ENCODE data around the gene ACCSL. TPM values are rescaled to one million over a fixed set of nuclear protein-coding genes. Genes with fewer than 3 reads are reported as not detected.

The ACCSL gene
- total and polyA plus RNA-seq, 7 donors, result 0.01 TPM; not detected in 6

- TF ChIP-seq, protein P1, sequence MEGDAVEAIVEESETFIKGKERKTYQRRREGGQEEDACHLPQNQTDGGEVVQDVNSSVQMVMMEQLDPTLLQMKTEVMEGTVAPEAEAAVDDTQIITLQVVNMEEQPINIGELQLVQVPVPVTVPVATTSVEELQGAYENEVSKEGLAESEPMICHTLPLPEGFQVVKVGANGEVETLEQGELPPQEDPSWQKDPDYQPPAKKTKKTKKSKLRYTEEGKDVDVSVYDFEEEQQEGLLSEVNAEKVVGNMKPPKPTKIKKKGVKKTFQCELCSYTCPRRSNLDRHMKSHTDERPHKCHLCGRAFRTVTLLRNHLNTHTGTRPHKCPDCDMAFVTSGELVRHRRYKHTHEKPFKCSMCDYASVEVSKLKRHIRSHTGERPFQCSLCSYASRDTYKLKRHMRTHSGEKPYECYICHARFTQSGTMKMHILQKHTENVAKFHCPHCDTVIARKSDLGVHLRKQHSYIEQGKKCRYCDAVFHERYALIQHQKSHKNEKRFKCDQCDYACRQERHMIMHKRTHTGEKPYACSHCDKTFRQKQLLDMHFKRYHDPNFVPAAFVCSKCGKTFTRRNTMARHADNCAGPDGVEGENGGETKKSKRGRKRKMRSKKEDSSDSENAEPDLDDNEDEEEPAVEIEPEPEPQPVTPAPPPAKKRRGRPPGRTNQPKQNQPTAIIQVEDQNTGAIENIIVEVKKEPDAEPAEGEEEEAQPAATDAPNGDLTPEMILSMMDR (IDR thresholded peaks at IDR 0.05), result no peak
- H3K4me1 ChIP-seq, result no peaks in the 10 kb centered on the region
- intact Hi-C loops (cut with DNase I), result no loop called here
- no peak for ATAC-seq
- no peak overlapping the region for H3K27ac ChIP-seq
- 92 to 95% (median 92%) methylated on average over 9 of the region's 9 CpGs for WGBS, 3 donors
- peaks cover 0 to 48% of the 10 kb centered on the region in 2 donors for H3K36me3 ChIP-seq (ENCODE audit: insufficient read depth in 1 of 2, low read depth in 1 of 2)
- H3K27me3 ChIP-seq (ENCODE audit: insufficient read depth in 3 of 3, low read length in 2 of 3), result no peaks in the 10 kb centered on the region
- no peak for DNase-seq
- no peak overlapping the region for H3K4me3 ChIP-seq
- no peaks in the 10 kb centered on the region for H3K9me3 ChIP-seq
These were observed 33.2 kb downstream of the ACCSL start for GRCh38 chr11:44080951-44081350.

DNA sequence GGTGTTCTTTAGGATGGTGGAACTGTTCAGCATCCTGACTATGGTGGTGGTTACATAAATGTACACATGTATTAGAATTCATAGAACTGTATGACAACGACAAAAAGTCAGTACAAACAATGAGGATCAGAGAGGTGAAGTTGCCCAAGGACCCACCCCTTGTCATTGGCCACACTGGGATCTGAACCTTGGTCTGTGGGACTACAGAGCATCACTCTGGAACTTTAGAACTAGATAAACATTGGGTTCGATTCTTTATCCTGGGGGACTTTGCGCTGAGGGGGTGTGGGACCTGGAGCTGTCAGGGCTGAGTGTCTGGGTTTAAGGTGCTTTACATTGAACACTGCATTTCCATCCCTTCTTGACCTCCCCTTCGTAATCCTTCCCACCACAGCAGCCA, 34.9 kb downstream of the ACCSL start:
- Histone ChIP-seq H3K4me3 (no peak overlapping the region), H3K36me3 (ENCODE audit: insufficient read depth in 1 of 2, low read depth in 1 of 2) (peaks cover 0 to 42% of the 10 kb centered on the region in 2 donors), H3K9me3 (no peaks in the 10 kb centered on the region), H3K27me3 (ENCODE audit: insufficient read depth in 3 of 3, low read length in 2 of 3) (no peaks in the 10 kb centered on the region), H3K4me1 (no peaks in the 10 kb centered on the region), H3K27ac (no peak overlapping the region)
- ATAC-seq (no peak), DNase-seq (no peak)
- intact Hi-C loops (cut with DNase I), result no loop called here
- TF ChIP-seq, protein P1 (IDR thresholded peaks at IDR 0.05), result no peak
- 92 to 96% (median 93%) methylated on average over 4 of the region's 4 CpGs for WGBS, 3 donors

DNA sequence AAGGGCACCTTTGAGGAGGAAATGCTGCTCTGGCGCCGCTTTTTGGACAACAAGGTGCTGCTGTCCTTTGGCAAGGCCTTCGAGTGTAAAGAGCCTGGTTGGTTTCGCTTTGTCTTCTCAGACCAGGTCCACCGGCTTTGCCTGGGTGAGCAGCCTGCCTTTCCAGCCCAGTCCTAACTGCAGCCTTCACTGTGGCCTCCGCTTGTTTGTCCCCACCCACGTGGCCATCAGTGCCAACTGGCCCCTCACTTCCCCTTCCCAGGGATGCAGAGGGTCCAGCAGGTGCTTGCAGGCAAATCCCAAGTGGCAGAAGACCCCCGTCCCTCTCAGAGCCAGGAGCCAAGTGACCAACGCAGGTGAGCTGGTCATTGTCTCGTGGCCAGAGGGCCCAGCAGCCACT, 35.7 kb downstream of the ACCSL start:
- no peaks in the 10 kb centered on the region for H3K9me3 ChIP-seq
- no peak for ATAC-seq
- H3K27me3 ChIP-seq (ENCODE audit: insufficient read depth in 3 of 3, low read length in 2 of 3), result no peaks in the 10 kb centered on the region
- no peak for DNase-seq
- H3K27ac ChIP-seq, result no peak overlapping the region
- WGBS, 3 donors, result 91 to 95% (median 93%) methylated on average over 10 of the region's 10 CpGs
- intact Hi-C loops (cut with DNase I), result no loop called here
- no peak overlapping the region for H3K4me3 ChIP-seq
- peaks cover 0 to 37% of the 10 kb centered on the region in 2 donors for H3K36me3 ChIP-seq (ENCODE audit: insufficient read depth in 1 of 2, low read depth in 1 of 2)
- no peaks in the 10 kb centered on the region for H3K4me1 ChIP-seq
- TF ChIP-seq, protein P1 (IDR thresholded peaks at IDR 0.05), result no peak

GRCh38 chr11:44083906-44084305, 36.1 kb downstream of the ACCSL start:
- H3K4me1 ChIP-seq, result no peaks in the 10 kb centered on the region
- ATAC-seq, result no peak
- no peaks in the 10 kb centered on the region for H3K9me3 ChIP-seq
- no peak overlapping the region for H3K4me3 ChIP-seq
- no peak overlapping the region for H3K27ac ChIP-seq
- TF ChIP-seq, protein P1 (IDR thresholded peaks at IDR 0.05), result no peak
- H3K27me3 ChIP-seq (ENCODE audit: insufficient read depth in 3 of 3, low read length in 2 of 3), result no peaks in the 10 kb centered on the region
- peaks cover 0 to 34% of the 10 kb centered on the region in 2 donors for H3K36me3 ChIP-seq (ENCODE audit: insufficient read depth in 1 of 2, low read depth in 1 of 2)
- 83 to 91% (median 85%) methylated on average over 5 of the region's 5 CpGs for WGBS, 3 donors
- DNase-seq, result no peak
- intact Hi-C loops (cut with DNase I), result no loop called here

GRCh38 chr11:44085330-44085729, 37.5 kb downstream of the ACCSL start:
- Histone ChIP-seq H3K4me1 (no peaks in the 10 kb centered on the region), H3K27me3 (ENCODE audit: insufficient read depth in 3 of 3, low read length in 2 of 3) (no peaks in the 10 kb centered on the region), H3K4me3 (no peak overlapping the region), H3K36me3 (ENCODE audit: insufficient read depth in 1 of 2, low read depth in 1 of 2) (peaks cover 0 to 26% of the 10 kb centered on the region in 2 donors), H3K9me3 (no peaks in the 10 kb centered on the region), H3K27ac (no peak overlapping the region)
- TF ChIP-seq, protein P1 (IDR thresholded peaks at IDR 0.05), result no peak
- no peak for ATAC-seq
- DNase-seq, result no peak
- intact Hi-C loops (cut with DNase I), result no loop called here
- WGBS, 3 donors, result 91 to 99% (median 97%) methylated on average over 1 of the region's 1 CpG

All from psoas muscle (tissue), 8 donors.